Measurements from ENCODE around the gene PRSS22. TPM values are rescaled to one million over a fixed set of nuclear protein-coding genes. Genes with fewer than 3 reads are reported as not detected.

The PRSS22 gene
- polyA plus RNA-seq, 1 donor (not counting 4 experiments of a cell fraction or from before 2014, with no cell fraction given) = 2.2 TPM

- no peaks in the 10 kb centered on the region for H3K79me2 ChIP-seq (ENCODE audit: control insufficient read depth, insufficient read depth, low read length)
- peak; percentile 83 to 98 (median 92) for TF ChIP-seq CTCF (optimal IDR thresholded peaks at IDR 0.05 in 1 of 3, IDR thresholded peaks at IDR 0.05 in 1 of 3, conservative IDR thresholded peaks at IDR 0.05 in 1 of 3; ENCODE audit: extremely low read depth in 1 of 3, insufficient read depth in 2 of 3, low read length in 3 of 3)
- no peak for TF ChIP-seq EZH2 (IDR thresholded peaks at IDR 0.05; ENCODE audit: low read length)
- no peaks in the 10 kb centered on the region for H3K9me1 ChIP-seq (ENCODE audit: control insufficient read depth, extremely low read depth, insufficient read depth, low read length)
- no peak overlapping the region for H3K4me3 ChIP-seq (ENCODE audit: control insufficient read depth in 2 of 3, extremely low read depth in 1 of 3, insufficient read depth in 2 of 3, low read depth in 1 of 3, low read length in 3 of 3)
- no peak overlapping the region for H3K4me2 ChIP-seq (ENCODE audit: control insufficient read depth, extremely low read depth, insufficient read depth, low read depth, low read length)
- H3K27me3 ChIP-seq (ENCODE audit: control insufficient read depth, extremely low read depth, insufficient read depth, low read length) = no peaks in the 10 kb centered on the region
- no peak overlapping the region for H3K9ac ChIP-seq (ENCODE audit: control insufficient read depth, extremely low read depth, insufficient read depth, low read length)
- H3K4me1 ChIP-seq (ENCODE audit: control insufficient read depth, extremely low read depth, insufficient read depth, low read length) = no peaks in the 10 kb centered on the region
- H4K20me1 ChIP-seq (ENCODE audit: control insufficient read depth, extremely low read depth, insufficient read depth, low read length) = no peaks in the 10 kb centered on the region
- no peak overlapping the region for H3K27ac ChIP-seq (ENCODE audit: control insufficient read depth, insufficient read depth, low read length)
- dilution Hi-C loops (cut with MboI; ENCODE audit: extremely low pct_ligation_motif_present, low sequenced_read_pairs) = no loop called here
- no peaks in the 10 kb centered on the region for H3K9me3 ChIP-seq (ENCODE audit: control insufficient read depth, low read depth, low read length)
- no peaks in the 10 kb centered on the region for H3K36me3 ChIP-seq (ENCODE audit: control insufficient read depth in 2 of 2, extremely low read depth in 1 of 2, insufficient read depth in 2 of 2, low read length in 2 of 2)
- no peak overlapping the region for H2AFZ ChIP-seq (ENCODE audit: control insufficient read depth, low read length)
- peak; percentile 58 for FAIRE-seq
- DNase-seq (ENCODE audit: low read depth, low spot score) = no peak
Measured at GRCh38 chr16:2874912-2875362, 17.0 kb upstream of the PRSS22 start.

GRCh38 chr16:2874032-2874911 lies 16.3 kb upstream of the PRSS22 start:
- DNase-seq (ENCODE audit: low read depth, low spot score) (no peak), FAIRE-seq (no peak)
- Histone ChIP-seq H3K27ac (ENCODE audit: control insufficient read depth, insufficient read depth, low read length) (no peak overlapping the region), H3K4me3 (ENCODE audit: control insufficient read depth in 2 of 3, extremely low read depth in 1 of 3, insufficient read depth in 2 of 3, low read depth in 1 of 3, low read length in 3 of 3) (no peak overlapping the region), H3K36me3 (ENCODE audit: control insufficient read depth in 2 of 2, extremely low read depth in 1 of 2, insufficient read depth in 2 of 2, low read length in 2 of 2) (no peaks in the 10 kb centered on the region), H3K9me3 (ENCODE audit: control insufficient read depth, low read depth, low read length) (no peaks in the 10 kb centered on the region), H3K9ac (ENCODE audit: control insufficient read depth, extremely low read depth, insufficient read depth, low read length) (no peak overlapping the region), H3K9me1 (ENCODE audit: control insufficient read depth, extremely low read depth, insufficient read depth, low read length) (no peaks in the 10 kb centered on the region), H4K20me1 (ENCODE audit: control insufficient read depth, extremely low read depth, insufficient read depth, low read length) (no peaks in the 10 kb centered on the region), H2AFZ (ENCODE audit: control insufficient read depth, low read length) (no peak overlapping the region), H3K27me3 (ENCODE audit: control insufficient read depth, extremely low read depth, insufficient read depth, low read length) (no peaks in the 10 kb centered on the region), H3K4me2 (ENCODE audit: control insufficient read depth, extremely low read depth, insufficient read depth, low read depth, low read length) (no peak overlapping the region), H3K4me1 (ENCODE audit: control insufficient read depth, extremely low read depth, insufficient read depth, low read length) (no peaks in the 10 kb centered on the region), H3K79me2 (ENCODE audit: control insufficient read depth, insufficient read depth, low read length) (no peaks in the 10 kb centered on the region)
- TF ChIP-seq EZH2 (IDR thresholded peaks at IDR 0.05; ENCODE audit: low read length) (no peak), CTCF (optimal IDR thresholded peaks at IDR 0.05 in 1 of 3, IDR thresholded peaks at IDR 0.05 in 1 of 3, conservative IDR thresholded peaks at IDR 0.05 in 1 of 3; ENCODE audit: extremely low read depth in 1 of 3, insufficient read depth in 2 of 3, low read length in 3 of 3) (no peak)
- dilution Hi-C loops (cut with MboI; ENCODE audit: extremely low pct_ligation_motif_present, low sequenced_read_pairs) = no loop called here
